Fibroblast of lung (primary cell): ENCODE results near the gene NOC4L. TPM values are rescaled to one million over a fixed set of nuclear protein-coding genes. Genes with fewer than 3 reads are reported as not detected.

Experiments used
- DNase-seq, 2 donors: peaks; one replicate each; pipeline versions ENCODE4 v3.0.0 to v3.0.0-alpha.2; 2010; ENCODE audit warnings: low read depth in 2 of 2
- H2AFZ ChIP-seq: 2 replicates; pipeline ENCODE4 v1.5.1; 2012; ENCODE audit warnings: low read length, control low read depth, inconsistent platforms
- H3K27ac ChIP-seq: 2 replicates; pipeline ENCODE4 v1.5.1; 2011; ENCODE audit warnings: low read length, control low read depth; ENCODE audit not compliant: insufficient read depth
- H3K27me3 ChIP-seq: 2 replicates; pipeline ENCODE4 v1.5.1; 2011; ENCODE audit warnings: mild to moderate bottlenecking, low read length; ENCODE audit not compliant: control insufficient read depth, insufficient read depth
- H3K36me3 ChIP-seq: 2 replicates; pipeline ENCODE4 v1.5.1; 2011; ENCODE audit warnings: low read length; ENCODE audit not compliant: control insufficient read depth, insufficient read depth
- H3K4me1 ChIP-seq: 2 replicates; pipeline ENCODE4 v1.5.1; 2011; ENCODE audit warnings: low read length; ENCODE audit not compliant: control insufficient read depth, insufficient read depth; ENCODE audit errors: extremely low read depth
- H3K4me2 ChIP-seq: 2 replicates; pipeline ENCODE4 v1.5.1; 2011; ENCODE audit warnings: low read length, control low read depth; ENCODE audit not compliant: insufficient read depth; ENCODE audit errors: extremely low read depth
- H3K4me3 ChIP-seq, 4 experiments: fragments of 200-600 bp in 1 of 4; sonication (generic) in 1 of 4; replicated peaks in 1 of 4; 2 replicates each; pipeline ENCODE4 v1.5.1; 2011 to 2016; ENCODE audit warnings: low read length in 4 of 4, low read depth in 3 of 4, mild to moderate bottlenecking in 3 of 4, control low read depth in 2 of 4, inconsistent platforms in 1 of 4, mixed read lengths in 1 of 4; ENCODE audit not compliant: insufficient read depth in 1 of 4; ENCODE audit errors: control extremely low read depth in 1 of 4
- H3K79me2 ChIP-seq: 2 replicates; pipeline ENCODE4 v1.5.1; 2012; ENCODE audit warnings: mild to moderate bottlenecking, low read length, inconsistent platforms; ENCODE audit not compliant: control insufficient read depth, insufficient read depth
- H3K9ac ChIP-seq: 2 replicates; pipeline ENCODE4 v1.5.1; 2011; ENCODE audit warnings: mild to moderate bottlenecking, low read length, control low read depth; ENCODE audit not compliant: insufficient read depth
- H3K9me3 ChIP-seq: 2 replicates; pipeline ENCODE4 v1.5.1; 2012; ENCODE audit warnings: low read depth, low read length; ENCODE audit not compliant: control insufficient read depth, insufficient read depth
- H4K20me1 ChIP-seq: 2 replicates; pipeline ENCODE4 v1.5.1; 2011; ENCODE audit warnings: low read length; ENCODE audit not compliant: control insufficient read depth, insufficient read depth; ENCODE audit errors: extremely low read depth
- EZH2 ChIP-seq: IDR thresholded peaks from 2 replicates; pipeline ENCODE4 v1.5.1; 2012; ENCODE audit warnings: low read length, control low read depth, mild to moderate bottlenecking; ENCODE audit errors: missing control alignments
- polyA plus RNA-seq, 2 donors: library from polyadenylated mRNA; depleted of rRNA in 1 of 2; stranded (reverse) in 1 of 2; unstranded in 1 of 2; fragments of >200 nt; gene quantifications; 2 replicates each; pipeline ENCODE4 v1.2.1, GENCODE V29; 2011 to 2012; ENCODE audit warnings: missing spikeins in 1 of 2
- total RNA-seq: library from RNA; depleted of rRNA; stranded (reverse); fragments of >200 nt; gene quantifications from 2 replicates; pipeline ENCODE4 v1.2.1, GENCODE V29; 2014
- TF ChIP-seq, protein P1 (sequence below), 2 donors: IDR thresholded peaks in 1 of 2; conservative IDR thresholded peaks in 1 of 2; 1 replicate in 1 of 2; 2 replicates in 1 of 2; pipeline ENCODE4 v1.5.1; 2011 to 2012; ENCODE audit warnings: low read length in 2 of 2, control low read depth in 1 of 2, inconsistent platforms in 1 of 2, low read depth in 1 of 2, mild to moderate bottlenecking in 1 of 2

NOC4L gene
- total and polyA plus RNA-seq, 2 donors (not counting 1 experiment from before 2014, with no cell fraction given), result 3.0 to 6.8 TPM

DNA sequence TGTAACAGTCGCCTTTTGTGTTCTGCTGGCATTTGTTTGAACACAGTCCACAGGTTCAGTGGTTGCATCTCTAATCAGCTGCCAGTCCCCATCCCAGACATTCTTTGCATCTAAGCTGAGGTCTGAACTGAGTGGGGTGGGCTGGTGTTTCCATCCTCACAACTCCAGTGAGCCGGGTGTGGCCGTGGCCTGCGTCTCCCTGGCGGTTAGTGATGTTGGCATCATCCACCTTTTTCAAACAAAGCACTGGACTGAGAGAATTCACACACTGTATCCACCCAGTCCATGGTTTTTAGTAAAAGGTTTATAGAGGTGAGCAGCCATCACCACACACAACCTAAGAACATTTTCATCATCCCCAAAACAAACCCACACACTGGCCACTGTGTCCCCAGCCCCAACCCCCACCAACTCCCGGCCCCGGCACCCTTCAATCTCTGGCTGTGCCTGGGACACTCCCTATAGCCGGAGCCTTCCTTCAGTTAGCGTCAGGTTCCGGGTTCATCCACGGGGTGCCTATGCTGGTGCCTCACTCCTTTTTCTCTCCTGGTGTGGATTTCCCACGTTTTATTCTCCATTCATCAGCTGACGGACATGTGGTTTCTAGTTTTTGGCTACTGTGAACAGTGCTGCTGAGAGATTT, 6.7 kb upstream of the NOC4L start:
- Histone ChIP-seq H3K79me2 (peaks cover 5% of the 10 kb centered on the region), H3K9ac (no peak overlapping the region), H3K4me3 (no peak overlapping the region), H2AFZ (no peak overlapping the region), H3K27ac (no peak overlapping the region), H3K9me3 (no peaks in the 10 kb centered on the region), H3K4me2 (no peak overlapping the region), H3K4me1 (no peaks in the 10 kb centered on the region), H3K36me3 (peaks cover 20% of the 10 kb centered on the region), H4K20me1 (no peaks in the 10 kb centered on the region), H3K27me3 (no peaks in the 10 kb centered on the region)
- TF ChIP-seq, protein P1, sequence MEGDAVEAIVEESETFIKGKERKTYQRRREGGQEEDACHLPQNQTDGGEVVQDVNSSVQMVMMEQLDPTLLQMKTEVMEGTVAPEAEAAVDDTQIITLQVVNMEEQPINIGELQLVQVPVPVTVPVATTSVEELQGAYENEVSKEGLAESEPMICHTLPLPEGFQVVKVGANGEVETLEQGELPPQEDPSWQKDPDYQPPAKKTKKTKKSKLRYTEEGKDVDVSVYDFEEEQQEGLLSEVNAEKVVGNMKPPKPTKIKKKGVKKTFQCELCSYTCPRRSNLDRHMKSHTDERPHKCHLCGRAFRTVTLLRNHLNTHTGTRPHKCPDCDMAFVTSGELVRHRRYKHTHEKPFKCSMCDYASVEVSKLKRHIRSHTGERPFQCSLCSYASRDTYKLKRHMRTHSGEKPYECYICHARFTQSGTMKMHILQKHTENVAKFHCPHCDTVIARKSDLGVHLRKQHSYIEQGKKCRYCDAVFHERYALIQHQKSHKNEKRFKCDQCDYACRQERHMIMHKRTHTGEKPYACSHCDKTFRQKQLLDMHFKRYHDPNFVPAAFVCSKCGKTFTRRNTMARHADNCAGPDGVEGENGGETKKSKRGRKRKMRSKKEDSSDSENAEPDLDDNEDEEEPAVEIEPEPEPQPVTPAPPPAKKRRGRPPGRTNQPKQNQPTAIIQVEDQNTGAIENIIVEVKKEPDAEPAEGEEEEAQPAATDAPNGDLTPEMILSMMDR (conservative IDR thresholded peaks at IDR 0.05 in 1 of 2, IDR thresholded peaks at IDR 0.05 in 1 of 2; ENCODE audit: low read depth in 1 of 2, low read length in 2 of 2), result no peak
- TF ChIP-seq EZH2, result no peak
- DNase-seq, result peak in 1 of 2 donors; percentile 23

DNA sequence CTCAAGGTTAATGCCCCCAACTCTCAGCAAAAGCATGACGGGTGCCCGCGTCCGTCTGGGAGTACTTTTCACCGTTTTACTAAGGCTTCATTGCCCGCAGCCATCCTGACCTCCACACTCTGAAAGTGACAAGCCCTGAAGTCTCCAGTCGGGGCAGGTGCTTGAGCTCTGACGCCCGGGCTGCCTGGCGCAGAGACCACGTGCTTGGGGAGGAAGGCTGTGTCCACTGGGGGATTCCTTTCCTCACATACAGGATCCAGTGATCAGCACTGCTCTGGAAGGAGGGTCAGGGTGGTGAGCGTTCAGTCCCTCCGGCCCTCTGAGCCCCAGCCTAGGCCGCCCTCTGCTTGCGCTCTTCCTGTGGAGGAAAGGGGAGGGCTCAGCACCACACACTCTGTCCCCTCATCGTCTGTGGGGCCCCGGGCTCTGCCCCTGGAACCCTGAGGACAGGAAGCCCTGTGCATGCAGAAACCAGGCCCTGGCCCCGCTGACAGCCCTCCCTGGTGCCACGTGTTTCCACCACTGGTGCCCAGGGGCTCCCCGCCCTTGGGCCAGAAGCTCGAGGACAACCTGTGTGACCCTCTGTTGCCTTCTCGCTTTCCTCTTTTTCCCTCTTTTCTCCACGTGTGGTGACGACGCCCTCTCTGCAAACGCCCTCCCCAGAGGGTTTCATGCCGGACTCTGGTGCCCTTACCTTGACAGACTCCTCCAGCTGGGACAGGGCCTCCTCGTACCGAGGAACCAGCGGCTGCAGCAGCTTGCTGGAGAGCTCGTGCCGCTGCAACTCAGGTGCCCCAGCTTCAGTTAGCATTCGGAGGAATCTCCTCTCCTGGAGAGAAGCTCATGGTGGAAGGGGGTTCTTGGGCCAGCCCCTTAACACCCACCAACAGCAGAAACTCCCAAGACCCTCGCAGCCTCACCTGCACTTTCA, 5.1 kb upstream of the NOC4L start:
- Histone ChIP-seq H3K79me2 (peaks cover 14% of the 10 kb centered on the region), H2AFZ (no peak overlapping the region), H3K4me3 (no peak overlapping the region), H3K4me1 (peaks cover 4% of the 10 kb centered on the region), H4K20me1 (no peaks in the 10 kb centered on the region), H3K9ac (no peak overlapping the region), H3K27ac (no peak overlapping the region), H3K27me3 (no peaks in the 10 kb centered on the region), H3K36me3 (peaks cover 20% of the 10 kb centered on the region), H3K4me2 (no peak overlapping the region), H3K9me3 (no peaks in the 10 kb centered on the region)
- no peak for TF ChIP-seq EZH2
- TF ChIP-seq, protein P1 (conservative IDR thresholded peaks at IDR 0.05 in 1 of 2, IDR thresholded peaks at IDR 0.05 in 1 of 2; ENCODE audit: low read depth in 1 of 2, low read length in 2 of 2), result no peak
- DNase-seq, result no peak

DNA sequence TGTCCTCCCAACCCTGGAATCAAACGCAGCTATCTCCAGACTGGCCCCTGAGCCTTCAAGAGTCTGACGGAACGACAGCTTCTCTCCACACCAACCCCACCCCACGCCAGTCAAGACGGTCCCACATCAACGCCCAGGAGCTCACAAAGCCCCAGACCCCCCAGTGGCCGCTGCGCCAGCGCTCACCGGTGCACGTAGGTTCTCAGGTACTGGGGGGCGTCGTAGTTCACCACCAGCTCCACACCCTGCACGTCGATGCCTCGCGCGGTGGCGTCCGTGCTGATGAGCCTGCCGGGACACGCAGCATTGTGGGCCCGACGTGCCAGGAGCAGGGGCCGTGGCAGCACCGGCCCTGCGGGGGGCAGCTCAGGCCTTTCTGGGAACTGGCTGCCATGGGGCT, 4.3 kb upstream of the NOC4L start:
- H3K9ac ChIP-seq, result no peak overlapping the region

More for the DNA sequence above, 4.3 kb upstream of the NOC4L start:
- no peak for DNase-seq
- Histone ChIP-seq H3K79me2 (peaks cover 19% of the 10 kb centered on the region), H2AFZ (no peak overlapping the region), H3K27ac (no peak overlapping the region), H3K36me3 (peaks cover 20% of the 10 kb centered on the region), H4K20me1 (no peaks in the 10 kb centered on the region), H3K4me3 (no peak overlapping the region), H3K4me2 (no peak overlapping the region), H3K27me3 (no peaks in the 10 kb centered on the region), H3K4me1 (peaks cover 4% of the 10 kb centered on the region), H3K9me3 (no peaks in the 10 kb centered on the region)
- TF ChIP-seq, protein P1 (conservative IDR thresholded peaks at IDR 0.05 in 1 of 2, IDR thresholded peaks at IDR 0.05 in 1 of 2; ENCODE audit: low read depth in 1 of 2, low read length in 2 of 2), result no peak
- no peak for TF ChIP-seq EZH2
